Measurements from ENCODE around the gene OTOS. TPM values are rescaled to one million over a fixed set of nuclear protein-coding genes. Genes with fewer than 3 reads are reported as not detected.

Gene OTOS
- total RNA-seq, 1 donor from 2014 or later, result not detected

GRCh38 chr2:240147911-240148587, 7.6 kb upstream of the OTOS start:
- no peaks in the 10 kb centered on the region for H3K36me3 ChIP-seq
- no peaks in the 10 kb centered on the region for H3K9me3 ChIP-seq
- H3K27ac ChIP-seq, result no peak overlapping the region
- intact Hi-C loops (cut with DNase I), result no loop called here
- peaks cover 6% of the 10 kb centered on the region for H3K4me1 ChIP-seq
- H3K27me3 ChIP-seq (ENCODE audit: low read depth), result peaks cover 39% of the 10 kb centered on the region
- DNase-seq (no peak), ATAC-seq (no peak)
- H3K4me3 ChIP-seq, result no peak overlapping the region
- TF ChIP-seq CTCF (IDR thresholded peaks at IDR 0.05), result no peak

DNA sequence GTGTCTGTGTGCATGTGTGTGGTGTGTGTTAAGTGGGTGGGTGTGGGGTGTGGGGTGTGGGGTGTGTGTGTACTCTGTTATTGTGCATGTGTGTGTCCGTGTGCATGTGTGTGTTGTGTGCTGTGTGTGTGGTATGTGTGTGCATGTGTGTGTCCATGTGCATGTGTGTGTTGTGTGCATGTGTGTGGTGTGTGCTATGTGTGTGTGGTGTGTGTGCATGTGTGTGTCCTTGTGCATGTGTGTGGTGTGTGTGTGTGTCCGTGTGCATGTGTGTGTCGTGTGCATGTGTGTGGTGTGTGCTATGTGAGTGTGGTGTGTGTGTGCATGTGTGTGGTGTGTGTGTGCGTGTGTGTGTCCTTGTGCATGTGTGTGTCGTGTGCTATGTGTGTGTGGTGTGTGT, 6.9 kb upstream of the OTOS start:
- Histone ChIP-seq H3K4me1 (peaks cover 6% of the 10 kb centered on the region), H3K27me3 (ENCODE audit: low read depth) (peaks cover 43% of the 10 kb centered on the region), H3K4me3 (no peak overlapping the region), H3K36me3 (no peaks in the 10 kb centered on the region), H3K27ac (no peak overlapping the region), H3K9me3 (no peaks in the 10 kb centered on the region)
- intact Hi-C loops (cut with DNase I), result no loop called here
- no peak for TF ChIP-seq CTCF (IDR thresholded peaks at IDR 0.05)
- no peak for DNase-seq
- no peak for ATAC-seq

GRCh38 chr2:240146627-240147278, 6.3 kb upstream of the OTOS start:
- DNase-seq (no peak), ATAC-seq (no peak)
- Histone ChIP-seq H3K36me3 (no peaks in the 10 kb centered on the region), H3K27ac (no peak overlapping the region), H3K4me3 (no peak overlapping the region), H3K9me3 (no peaks in the 10 kb centered on the region), H3K27me3 (ENCODE audit: low read depth) (peaks cover 41% of the 10 kb centered on the region), H3K4me1 (peaks cover 6% of the 10 kb centered on the region)
- no peak for TF ChIP-seq CTCF (IDR thresholded peaks at IDR 0.05)
- intact Hi-C loops (cut with DNase I), result no loop called here

- H3K36me3 ChIP-seq, result no peaks in the 10 kb centered on the region
- peaks cover 37% of the 10 kb centered on the region for H3K27me3 ChIP-seq (ENCODE audit: low read depth)
- no peak for DNase-seq
- TF ChIP-seq CTCF (IDR thresholded peaks at IDR 0.05), result no peak
- peaks cover 6% of the 10 kb centered on the region for H3K4me1 ChIP-seq
- intact Hi-C loops (cut with DNase I), result no loop called here
- no peak overlapping the region for H3K27ac ChIP-seq
- ATAC-seq, result no peak
- H3K4me3 ChIP-seq, result no peak overlapping the region
- H3K9me3 ChIP-seq, result no peaks in the 10 kb centered on the region
These were observed 5.7 kb upstream of the OTOS start for GRCh38 chr2:240146141-240146561.

GRCh38 chr2:240145461-240145860, 5.0 kb upstream of the OTOS start:
- H3K4me1 ChIP-seq, result peaks cover 6% of the 10 kb centered on the region
- no peak overlapping the region for H3K27ac ChIP-seq
- no peak for TF ChIP-seq CTCF (IDR thresholded peaks at IDR 0.05)
- no peak for ATAC-seq
- intact Hi-C loops (cut with DNase I), result no loop called here
- H3K9me3 ChIP-seq, result no peaks in the 10 kb centered on the region
- H3K36me3 ChIP-seq, result no peaks in the 10 kb centered on the region
- H3K4me3 ChIP-seq, result no peak overlapping the region
- no peak for DNase-seq
- H3K27me3 ChIP-seq (ENCODE audit: low read depth), result peaks cover 37% of the 10 kb centered on the region

All from lower lobe of right lung (tissue), 2 donors.